K562 (cell line): ENCODE measurements around the gene FAM222A. TPM values are rescaled to one million over a fixed set of nuclear protein-coding genes. Genes with fewer than 3 reads are reported as not detected.

Experiments
- CHD1 ChIP-seq: fragments of 200-600 bp; sonication (generic); IDR thresholded peaks from one replicate; pipeline ENCODE4 v1.6.1; 2012; ENCODE audit warnings: mild to moderate bottlenecking, moderate library complexity, low read length, inconsistent platforms
- ETS2 ChIP-seq: IDR thresholded peaks from 2 replicates; pipeline ENCODE4 v1.6.1; 2016; ENCODE audit warnings: borderline replicate concordance, missing genetic modification characterization, mild to moderate bottlenecking, moderate library complexity, missing compliant biosample characterization; ENCODE audit not compliant: poor library complexity, severe bottlenecking
- GATAD2A ChIP-seq: fragments of 450-650 bp; IDR thresholded peaks from 2 replicates; pipeline ENCODE4 v1.6.1; 2017
- HDAC1 ChIP-seq, 2 experiments: fragments of 450-650 bp; IDR thresholded peaks; 2 replicates each; pipeline ENCODE4 v1.6.1; 2016 to 2017; ENCODE audit warnings: inconsistent platforms in 1 of 2, mild to moderate bottlenecking in 1 of 2, moderate library complexity in 1 of 2
- HIVEP1 ChIP-seq: fragments of 250-450 bp; sonication (Bioruptor Pico); IDR thresholded peaks from 2 replicates; pipeline ENCODE4 v1.4.0; 2020; ENCODE audit warnings: mild to moderate bottlenecking
- KDM1A ChIP-seq, 2 experiments: fragments of 450-650 bp; IDR thresholded peaks; 2 replicates each; pipeline ENCODE4 v1.6.1; 2016; ENCODE audit warnings: mild to moderate bottlenecking in 2 of 2
- KDM4B ChIP-seq, 2 experiments: fragments of 450-650 bp in 1 of 2; sonication (generic) in 1 of 2; IDR thresholded peaks; 2 replicates each; pipeline ENCODE4 v1.6.1; 2016 to 2017; ENCODE audit warnings: borderline replicate concordance in 2 of 2, antibody characterized with exemption in 1 of 2, low read depth in 1 of 2, mild to moderate bottlenecking in 1 of 2
- MAZ ChIP-seq, 2 experiments: fragments of 450-650 bp in 1 of 2; sonication (generic) in 1 of 2; formaldehyde crosslinking; IDR thresholded peaks in 1 of 2; conservative IDR thresholded peaks in 1 of 2; 2 replicates each; pipeline versions ENCODE4 v1.4.0 to v1.5.0; 2020; ENCODE audit warnings: mild to moderate bottlenecking in 1 of 2, missing genetic modification reagents in 1 of 2
- NR4A1 ChIP-seq, 2 experiments: fragments of 250-450 bp in 1 of 2; fragments of 450-650 bp in 1 of 2; sonication (Bioruptor Pico) in 1 of 2; IDR thresholded peaks; 2 replicates each; pipeline versions ENCODE4 v1.4.0 to v1.6.1; 2016 to 2020; ENCODE audit warnings: mild to moderate bottlenecking in 2 of 2, missing compliant biosample characterization in 1 of 2, missing genetic modification characterization in 1 of 2, moderate library complexity in 1 of 2
- RBBP5 ChIP-seq: fragments of 200-600 bp; sonication (generic); IDR thresholded peaks from 2 replicates; pipeline ENCODE4 v1.6.1; 2012; ENCODE audit warnings: borderline replicate concordance, mild to moderate bottlenecking, low read length, control low read depth, inconsistent platforms; ENCODE audit not compliant: insufficient read depth, poor library complexity, severe bottlenecking
- ZNF277 ChIP-seq: fragments of 250-450 bp; sonication (Bioruptor Pico); IDR thresholded peaks from 2 replicates; pipeline ENCODE4 v1.8.0; 2022; ENCODE audit warnings: inconsistent platforms, mild to moderate bottlenecking, moderate library complexity, borderline replicate concordance
- ZNF384 ChIP-seq: IDR thresholded peaks from 2 replicates; pipeline ENCODE4 v1.6.1; 2012; ENCODE audit warnings: low read depth, low read length, improper control_type of control experiment
- ZNF644 ChIP-seq: fragments of 200-800 bp; sonication (Bioruptor generic); IDR thresholded peaks from 2 replicates; pipeline ENCODE4 v1.6.1; 2016; ENCODE audit warnings: low read depth, missing genetic modification characterization, missing compliant biosample characterization
- polyA plus RNA-seq, 8 experiments: library from polyadenylated mRNA; depleted of rRNA in 4 of 8; stranded (reverse) in 5 of 8; unstranded in 3 of 8; fragments of >200 nt; fragmentation: Nextera tagmentation in 2 of 8; fragmentation: Illumina TruSeq in 1 of 8; extraction: Ambion mirVana in 2 of 8; extraction: Trizol in 1 of 8; gene quantifications; 2 replicates each; pipeline versions ENCODE4 v1.2.1 to v1.2.3, GENCODE V29; 2011 to 2014; ENCODE audit warnings: inconsistent platforms in 1 of 8, missing spikeins in 1 of 8
- total RNA-seq, 7 experiments: library from RNA; depleted of rRNA in 6 of 7; stranded (reverse); fragments of >200 nt in 6 of 7; fragmentation: Illumina TruSeq in 2 of 7; extraction: Trizol in 2 of 7; gene quantifications; 2 replicates each; pipeline versions ENCODE4 v1.2.1 to v1.2.3, GENCODE V29; 2011 to 2021; ENCODE audit warnings: low replicate concordance in 1 of 7
- TF ChIP-seq, protein P1 (sequence below): fragments of 450-650 bp; IDR thresholded peaks from 2 replicates; pipeline ENCODE4 v1.6.1; 2017; ENCODE audit warnings: antibody characterized with exemption, mild to moderate bottlenecking
- TF ChIP-seq, protein P2 (sequence below): fragments of 250-450 bp; sonication (Bioruptor Pico); IDR thresholded peaks from 2 replicates; pipeline ENCODE4 v1.5.0; 2020; ENCODE audit warnings: mild to moderate bottlenecking
- TF ChIP-seq, protein P3 (sequence below): conservative IDR thresholded peaks from 2 replicates; pipeline ENCODE4 v1.6.1; 2011; ENCODE audit warnings: low read depth, mild to moderate bottlenecking, low read length; ENCODE audit not compliant: control insufficient read depth

Gene FAM222A
- total and polyA plus RNA-seq, 9 of the 15 experiments (the other 6 are each of a cell fraction or from before 2014, with no cell fraction given) = 0.03 to 0.36 (median 0.12) TPM; not detected in 1

- TF ChIP-seq RBBP5 (no peak), NR4A1 (CRISPR knock-in tag; IDR thresholded peaks at IDR 0.05) (no peak), NR4A1 (tag; IDR thresholded peaks at IDR 0.05) (no peak), ZNF644 (tag) (peak; percentile 84; the same call in 1 of the 2 replicates), ZNF277 (no peak), HDAC1 (IDR thresholded peaks at IDR 0.05) (peak in 1 of 2 experiments; percentile 92; a peak in 2 of 4 replicates), KDM4B (IDR thresholded peaks at IDR 0.05; ENCODE audit: borderline replicate concordance in 2 of 2, low read depth in 1 of 2) (0 out of 4 replicates have a peak, but pooled peaks of 1 of the 2 experiments have one; percentile 65), HIVEP1 (no peak), KDM1A (IDR thresholded peaks at IDR 0.05) (peak in 1 of 2 experiments; percentile 53; a peak in 2 of 4 replicates), ETS2 (tag) (no peak), MAZ (CRISPR knock-in tag; conservative IDR thresholded peaks at IDR 0.05 in 1 of 2, IDR thresholded peaks at IDR 0.05 in 1 of 2) (peak; percentile 37 to 64), CHD1 (no peak), GATAD2A (no peak), ZNF384 (no peak)
- TF ChIP-seq, protein P1, sequence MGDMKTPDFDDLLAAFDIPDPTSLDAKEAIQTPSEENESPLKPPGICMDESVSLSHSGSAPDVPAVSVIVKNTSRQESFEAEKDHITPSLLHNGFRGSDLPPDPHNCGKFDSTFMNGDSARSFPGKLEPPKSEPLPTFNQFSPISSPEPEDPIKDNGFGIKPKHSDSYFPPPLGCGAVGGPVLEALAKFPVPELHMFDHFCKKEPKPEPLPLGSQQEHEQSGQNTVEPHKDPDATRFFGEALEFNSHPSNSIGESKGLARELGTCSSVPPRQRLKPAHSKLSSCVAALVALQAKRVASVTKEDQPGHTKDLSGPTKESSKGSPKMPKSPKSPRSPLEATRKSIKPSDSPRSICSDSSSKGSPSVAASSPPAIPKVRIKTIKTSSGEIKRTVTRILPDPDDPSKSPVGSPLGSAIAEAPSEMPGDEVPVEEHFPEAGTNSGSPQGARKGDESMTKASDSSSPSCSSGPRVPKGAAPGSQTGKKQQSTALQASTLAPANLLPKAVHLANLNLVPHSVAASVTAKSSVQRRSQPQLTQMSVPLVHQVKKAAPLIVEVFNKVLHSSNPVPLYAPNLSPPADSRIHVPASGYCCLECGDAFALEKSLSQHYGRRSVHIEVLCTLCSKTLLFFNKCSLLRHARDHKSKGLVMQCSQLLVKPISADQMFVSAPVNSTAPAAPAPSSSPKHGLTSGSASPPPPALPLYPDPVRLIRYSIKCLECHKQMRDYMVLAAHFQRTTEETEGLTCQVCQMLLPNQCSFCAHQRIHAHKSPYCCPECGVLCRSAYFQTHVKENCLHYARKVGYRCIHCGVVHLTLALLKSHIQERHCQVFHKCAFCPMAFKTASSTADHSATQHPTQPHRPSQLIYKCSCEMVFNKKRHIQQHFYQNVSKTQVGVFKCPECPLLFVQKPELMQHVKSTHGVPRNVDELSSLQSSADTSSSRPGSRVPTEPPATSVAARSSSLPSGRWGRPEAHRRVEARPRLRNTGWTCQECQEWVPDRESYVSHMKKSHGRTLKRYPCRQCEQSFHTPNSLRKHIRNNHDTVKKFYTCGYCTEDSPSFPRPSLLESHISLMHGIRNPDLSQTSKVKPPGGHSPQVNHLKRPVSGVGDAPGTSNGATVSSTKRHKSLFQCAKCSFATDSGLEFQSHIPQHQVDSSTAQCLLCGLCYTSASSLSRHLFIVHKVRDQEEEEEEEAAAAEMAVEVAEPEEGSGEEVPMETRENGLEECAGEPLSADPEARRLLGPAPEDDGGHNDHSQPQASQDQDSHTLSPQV = peak; percentile 84
- TF ChIP-seq, protein P2, sequence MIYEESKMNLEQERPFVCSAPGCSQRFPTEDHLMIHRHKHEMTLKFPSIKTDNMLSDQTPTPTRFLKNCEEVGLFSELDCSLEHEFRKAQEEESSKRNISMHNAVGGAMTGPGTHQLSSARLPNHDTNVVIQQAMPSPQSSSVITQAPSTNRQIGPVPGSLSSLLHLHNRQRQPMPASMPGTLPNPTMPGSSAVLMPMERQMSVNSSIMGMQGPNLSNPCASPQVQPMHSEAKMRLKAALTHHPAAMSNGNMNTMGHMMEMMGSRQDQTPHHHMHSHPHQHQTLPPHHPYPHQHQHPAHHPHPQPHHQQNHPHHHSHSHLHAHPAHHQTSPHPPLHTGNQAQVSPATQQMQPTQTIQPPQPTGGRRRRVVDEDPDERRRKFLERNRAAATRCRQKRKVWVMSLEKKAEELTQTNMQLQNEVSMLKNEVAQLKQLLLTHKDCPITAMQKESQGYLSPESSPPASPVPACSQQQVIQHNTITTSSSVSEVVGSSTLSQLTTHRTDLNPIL = no peak
- TF ChIP-seq, protein P3, sequence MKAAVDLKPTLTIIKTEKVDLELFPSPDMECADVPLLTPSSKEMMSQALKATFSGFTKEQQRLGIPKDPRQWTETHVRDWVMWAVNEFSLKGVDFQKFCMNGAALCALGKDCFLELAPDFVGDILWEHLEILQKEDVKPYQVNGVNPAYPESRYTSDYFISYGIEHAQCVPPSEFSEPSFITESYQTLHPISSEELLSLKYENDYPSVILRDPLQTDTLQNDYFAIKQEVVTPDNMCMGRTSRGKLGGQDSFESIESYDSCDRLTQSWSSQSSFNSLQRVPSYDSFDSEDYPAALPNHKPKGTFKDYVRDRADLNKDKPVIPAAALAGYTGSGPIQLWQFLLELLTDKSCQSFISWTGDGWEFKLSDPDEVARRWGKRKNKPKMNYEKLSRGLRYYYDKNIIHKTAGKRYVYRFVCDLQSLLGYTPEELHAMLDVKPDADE = peak; percentile 99
These were observed at the start of gene FAM222A (continued) for GRCh38 chr12:109713187-109714070.
